Measurements from ENCODE around the gene RNU6-7. TPM values are rescaled to one million over a fixed set of nuclear protein-coding genes. Genes with fewer than 3 reads are reported as not detected.

The RNU6-7 gene
- total and polyA plus RNA-seq, 2 of the 13 experiments (the other 11 are each of a cell fraction or from before 2014, with no cell fraction given): under 0.01 TPM; not detected in 1

DNA sequence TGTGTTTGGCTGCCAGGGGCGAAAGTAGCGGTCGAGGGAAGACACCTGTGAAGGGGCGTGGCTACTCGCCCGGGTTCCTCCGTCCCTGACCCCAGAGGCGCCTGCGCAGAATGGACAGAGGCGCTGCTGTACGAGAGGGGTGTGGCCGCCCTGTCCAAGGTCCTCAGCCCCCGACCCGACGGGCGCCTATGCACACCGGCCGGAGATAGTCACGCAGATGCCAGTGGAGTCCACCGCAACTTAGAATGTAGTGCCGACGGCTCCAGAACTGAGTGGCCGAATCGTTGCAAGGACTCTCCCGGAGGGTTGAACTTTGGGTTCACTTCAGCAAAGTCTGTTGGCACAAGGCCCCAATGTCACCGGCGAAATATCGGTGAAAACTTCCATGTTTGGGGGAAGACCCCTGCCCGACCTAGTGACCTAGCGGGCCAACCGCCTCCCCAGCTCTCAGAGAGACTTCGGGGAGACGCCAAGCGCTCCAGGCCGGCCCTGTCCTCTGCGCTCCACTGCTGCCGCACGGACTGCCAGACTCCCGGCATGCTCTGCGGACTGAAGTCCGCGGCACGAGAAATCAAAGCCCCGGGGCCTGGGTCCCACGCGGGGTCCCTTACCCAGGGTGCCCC is 541 bp upstream of the RNU6-7 start (continued):
- TF ChIP-seq ZNF460 (CRISPR knock-in tag; IDR thresholded peaks at IDR 0.05; ENCODE audit: borderline replicate concordance): peak; percentile 33; the same call in 1 of the 2 replicates
- TF ChIP-seq SRY (CRISPR knock-in tag; IDR thresholded peaks at IDR 0.05): peak; percentile 96
- peak; percentile 85 for TF ChIP-seq MED1 (CRISPR knock-in tag; IDR thresholded peaks at IDR 0.05)
- TF ChIP-seq NKX3-1 (CRISPR knock-in tag; IDR thresholded peaks at IDR 0.05): peak; percentile 86
- peak; percentile 89 for TF ChIP-seq YEATS2 (CRISPR knock-in tag; IDR thresholded peaks at IDR 0.05; ENCODE audit: borderline replicate concordance)
- peak; percentile 88 for TF ChIP-seq ZC3H4 (CRISPR knock-in tag; IDR thresholded peaks at IDR 0.05; ENCODE audit: borderline replicate concordance)
- TF ChIP-seq GPBP1L1 (CRISPR knock-in tag; IDR thresholded peaks at IDR 0.05): no peak
- TF ChIP-seq SRSF9 (IDR thresholded peaks at IDR 0.05; ENCODE audit: borderline replicate concordance, insufficient read depth, low read depth, low read length, poor library complexity, severe bottlenecking): no peak
- TF ChIP-seq SNAPC4 (CRISPR knock-in tag; IDR thresholded peaks at IDR 0.05): peak; percentile 100
- peak; percentile 85 for TF ChIP-seq GATA4 (IDR thresholded peaks at IDR 0.05; ENCODE audit: borderline replicate concordance, low read depth)
- peak; percentile 92 for TF ChIP-seq NFAT5 (CRISPR knock-in tag; IDR thresholded peaks at IDR 0.05)
- TF ChIP-seq, protein P1, sequence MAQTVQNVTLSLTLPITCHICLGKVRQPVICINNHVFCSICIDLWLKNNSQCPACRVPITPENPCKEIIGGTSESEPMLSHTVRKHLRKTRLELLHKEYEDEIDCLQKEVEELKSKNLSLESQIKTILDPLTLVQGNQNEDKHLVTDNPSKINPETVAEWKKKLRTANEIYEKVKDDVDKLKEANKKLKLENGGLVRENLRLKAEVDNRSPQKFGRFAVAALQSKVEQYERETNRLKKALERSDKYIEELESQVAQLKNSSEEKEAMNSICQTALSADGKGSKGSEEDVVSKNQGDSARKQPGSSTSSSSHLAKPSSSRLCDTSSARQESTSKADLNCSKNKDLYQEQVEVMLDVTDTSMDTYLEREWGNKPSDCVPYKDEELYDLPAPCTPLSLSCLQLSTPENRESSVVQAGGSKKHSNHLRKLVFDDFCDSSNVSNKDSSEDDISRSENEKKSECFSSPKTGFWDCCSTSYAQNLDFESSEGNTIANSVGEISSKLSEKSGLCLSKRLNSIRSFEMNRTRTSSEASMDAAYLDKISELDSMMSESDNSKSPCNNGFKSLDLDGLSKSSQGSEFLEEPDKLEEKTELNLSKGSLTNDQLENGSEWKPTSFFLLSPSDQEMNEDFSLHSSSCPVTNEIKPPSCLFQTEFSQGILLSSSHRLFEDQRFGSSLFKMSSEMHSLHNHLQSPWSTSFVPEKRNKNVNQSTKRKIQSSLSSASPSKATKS (CRISPR knock-in tag; IDR thresholded peaks at IDR 0.05): no peak
- TF ChIP-seq PAWR (CRISPR knock-in tag; IDR thresholded peaks at IDR 0.05; ENCODE audit: borderline replicate concordance): no peak; the same call in 1 of the 2 replicates
